Type B pancreatic cell (in vitro differentiated cells): ENCODE measurements around the gene ZBED6. TPM values are rescaled to one million over a fixed set of nuclear protein-coding genes. Genes with fewer than 3 reads are reported as not detected.
"Not testable (repeated sequence)": the region's sequence is repeated elsewhere in the genome, so short reads cannot be mapped to it uniquely, and the experiment has no call there.

ENCODE experiments used
- DNase-seq: peaks from one replicate; pipeline ENCODE4 v3.0.0; 2021; ENCODE audit warnings: mixed read lengths; ENCODE audit not compliant: unreplicated experiment; ENCODE audit errors: extremely low spot score
- H3K27ac Mint-ChIP-seq: 2 replicates; pipeline ENCODE4 v1.8.0; 2021; ENCODE audit warnings: mild to moderate bottlenecking, mixed read lengths
- H3K27me3 Mint-ChIP-seq: 2 replicates; pipeline ENCODE4 v1.8.0; 2021; ENCODE audit warnings: mixed read lengths
- H3K36me3 Mint-ChIP-seq: 2 replicates; pipeline ENCODE4 v1.8.0; 2021; ENCODE audit warnings: mixed read lengths
- H3K4me1 Mint-ChIP-seq: one replicate; pipeline ENCODE4 v1.8.0; 2021; ENCODE audit warnings: mixed read lengths; ENCODE audit not compliant: unreplicated experiment
- H3K4me3 Mint-ChIP-seq: 2 replicates; pipeline ENCODE4 v1.8.0; 2021; ENCODE audit warnings: mild to moderate bottlenecking, mixed read lengths
- H3K9me3 Mint-ChIP-seq: 2 replicates; pipeline ENCODE4 v1.8.0; 2021; ENCODE audit warnings: mixed read lengths
- total RNA-seq: library from RNA; stranded (reverse); gene quantifications from 2 replicates; pipeline ENCODE4 v1.2.1, GENCODE V29; 2021; ENCODE audit warnings: low replicate concordance
- TF ChIP-seq, protein P1 (sequence below): fragments of 200-600 bp; sonication (generic); conservative IDR thresholded peaks from 2 replicates; pipeline ENCODE4 v1.5.0; 2021; ENCODE audit warnings: antibody characterized with exemption, mild to moderate bottlenecking

Gene ZBED6
- total RNA-seq, 1 donor from 2014 or later = 37.4 TPM

DNA sequence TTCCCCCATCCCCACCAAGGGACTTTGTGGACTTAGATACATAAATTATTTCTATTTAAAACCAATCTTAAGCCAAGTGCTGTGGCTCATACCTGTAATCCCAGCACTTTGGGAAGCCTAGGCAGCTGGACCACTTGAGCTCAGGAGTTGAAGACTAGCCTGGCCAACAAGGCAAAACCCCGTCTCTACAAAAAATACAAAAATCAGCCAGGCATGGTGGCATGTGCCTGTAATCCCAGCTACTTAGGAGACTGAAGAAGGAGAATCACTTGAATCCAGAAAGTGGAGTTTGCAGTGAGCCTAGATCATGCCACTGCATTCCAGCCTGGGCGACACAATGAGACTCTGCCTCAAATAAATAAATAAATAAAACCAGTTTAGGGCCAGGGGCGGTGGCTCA is 34.9 kb upstream of the ZBED6 start:
- Mint-ChIP-seq H3K4me1 (peaks cover 5% of the 10 kb centered on the region), H3K9me3 (no peaks in the 10 kb centered on the region), H3K36me3 (no peaks in the 10 kb centered on the region), H3K27me3 (peaks cover 5% of the 10 kb centered on the region), H3K4me3 (no peak overlapping the region), H3K27ac (no peak overlapping the region)
- no peak for DNase-seq
- TF ChIP-seq, protein P1, sequence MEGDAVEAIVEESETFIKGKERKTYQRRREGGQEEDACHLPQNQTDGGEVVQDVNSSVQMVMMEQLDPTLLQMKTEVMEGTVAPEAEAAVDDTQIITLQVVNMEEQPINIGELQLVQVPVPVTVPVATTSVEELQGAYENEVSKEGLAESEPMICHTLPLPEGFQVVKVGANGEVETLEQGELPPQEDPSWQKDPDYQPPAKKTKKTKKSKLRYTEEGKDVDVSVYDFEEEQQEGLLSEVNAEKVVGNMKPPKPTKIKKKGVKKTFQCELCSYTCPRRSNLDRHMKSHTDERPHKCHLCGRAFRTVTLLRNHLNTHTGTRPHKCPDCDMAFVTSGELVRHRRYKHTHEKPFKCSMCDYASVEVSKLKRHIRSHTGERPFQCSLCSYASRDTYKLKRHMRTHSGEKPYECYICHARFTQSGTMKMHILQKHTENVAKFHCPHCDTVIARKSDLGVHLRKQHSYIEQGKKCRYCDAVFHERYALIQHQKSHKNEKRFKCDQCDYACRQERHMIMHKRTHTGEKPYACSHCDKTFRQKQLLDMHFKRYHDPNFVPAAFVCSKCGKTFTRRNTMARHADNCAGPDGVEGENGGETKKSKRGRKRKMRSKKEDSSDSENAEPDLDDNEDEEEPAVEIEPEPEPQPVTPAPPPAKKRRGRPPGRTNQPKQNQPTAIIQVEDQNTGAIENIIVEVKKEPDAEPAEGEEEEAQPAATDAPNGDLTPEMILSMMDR = no peak

DNA sequence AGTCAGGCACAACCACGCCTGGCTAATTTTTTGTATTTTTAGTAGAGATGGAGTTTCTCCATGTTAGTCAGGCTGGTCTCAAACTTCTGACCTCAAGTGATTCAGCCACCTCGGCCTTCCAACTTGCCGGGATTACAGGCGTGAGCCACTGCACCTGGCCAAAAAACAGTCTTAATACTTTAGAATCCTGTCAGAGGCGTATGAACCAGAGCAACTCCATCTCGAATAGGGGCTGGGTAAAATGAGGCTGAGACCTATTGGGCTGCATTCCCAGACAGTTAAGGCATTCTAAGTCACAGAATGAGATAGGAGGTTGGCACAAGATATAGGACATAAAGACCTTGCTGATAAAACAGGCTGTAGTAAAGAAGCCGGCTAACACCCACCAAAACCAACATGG is 33.5 kb upstream of the ZBED6 start:
- not testable (repeated sequence) for H3K4me3 Mint-ChIP-seq

DNA sequence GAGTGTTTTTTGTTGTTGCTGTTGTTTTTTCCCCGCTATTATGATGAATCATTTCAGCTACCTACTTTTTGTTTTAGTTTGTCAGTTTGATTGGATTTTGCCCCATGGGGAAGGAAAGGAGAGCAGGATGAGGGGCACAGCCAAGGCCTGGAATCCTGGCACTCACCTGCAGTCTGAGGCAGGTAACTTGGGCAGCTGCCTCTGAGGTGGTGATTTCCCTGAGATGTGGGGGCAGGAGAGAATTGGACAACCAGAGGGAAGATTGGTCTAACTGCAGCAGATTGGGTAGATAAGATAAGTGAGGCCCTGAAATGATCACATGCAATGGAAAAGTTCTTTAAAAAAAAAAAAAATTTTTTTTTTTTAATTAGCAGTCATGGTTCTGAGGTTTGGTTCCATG is 31.9 kb upstream of the ZBED6 start:
- peaks cover 8% of the 10 kb centered on the region for H3K27me3 Mint-ChIP-seq
- peaks cover 4% of the 10 kb centered on the region for H3K4me1 Mint-ChIP-seq
- no peaks in the 10 kb centered on the region for H3K36me3 Mint-ChIP-seq
- DNase-seq = no peak
- no peaks in the 10 kb centered on the region for H3K9me3 Mint-ChIP-seq
- no peak overlapping the region for H3K4me3 Mint-ChIP-seq
- no peak overlapping the region for H3K27ac Mint-ChIP-seq
- TF ChIP-seq, protein P1 = no peak

More for the DNA sequence above, 33.5 kb upstream of the ZBED6 start:
- H3K36me3 Mint-ChIP-seq, H3K9me3 Mint-ChIP-seq, H3K4me1 Mint-ChIP-seq, DNase-seq, H3K27me3 Mint-ChIP-seq, H3K27ac Mint-ChIP-seq: not testable (repeated sequence)

DNA sequence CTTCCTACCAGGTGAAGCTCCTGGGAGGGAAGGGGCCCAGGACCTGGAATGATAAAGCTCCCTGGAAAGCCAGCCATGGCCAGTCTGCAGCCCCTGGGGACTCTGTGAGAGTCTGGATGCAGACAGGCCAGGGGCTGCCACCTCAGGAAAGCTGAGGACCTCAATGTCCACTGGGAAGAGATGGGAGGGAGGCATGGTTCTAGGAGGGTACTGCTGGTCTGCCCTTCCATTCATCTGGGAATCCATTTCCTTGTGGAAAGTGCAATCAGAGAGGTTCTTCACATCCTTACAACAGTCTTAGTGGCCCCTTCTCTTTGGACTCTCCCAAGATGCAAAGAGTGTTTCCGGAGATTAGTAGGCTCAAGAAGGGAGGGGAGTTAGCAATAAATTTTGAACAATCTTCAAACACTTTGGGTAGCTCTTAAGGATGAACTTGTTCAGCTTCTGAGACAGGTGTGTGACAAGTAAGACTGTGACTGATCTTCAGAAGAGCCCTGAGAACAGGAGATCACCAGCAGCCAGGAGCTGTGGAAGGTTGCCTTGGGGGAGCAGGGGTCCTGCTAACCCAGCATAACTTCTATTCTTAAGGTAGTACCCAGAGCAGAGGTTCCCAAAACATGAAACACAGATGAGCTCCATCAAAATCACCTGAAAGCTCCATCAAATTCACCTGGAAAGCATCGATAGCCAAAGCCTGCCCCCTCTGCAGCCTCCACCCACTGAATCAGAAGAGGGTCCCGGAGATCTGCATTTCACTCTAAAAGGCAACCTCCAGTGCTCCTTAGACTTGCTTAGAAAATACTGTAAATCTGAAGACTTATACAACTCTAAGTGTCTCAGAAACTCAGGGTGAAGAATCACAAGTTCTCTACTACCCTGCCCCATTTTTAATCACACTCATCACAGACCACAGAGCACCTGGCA is 31.1 kb upstream of the ZBED6 start:
- peaks cover 9% of the 10 kb centered on the region for H3K4me1 Mint-ChIP-seq
- TF ChIP-seq, protein P1 = no peak
- no peak overlapping the region for H3K27ac Mint-ChIP-seq
- no peak overlapping the region for H3K4me3 Mint-ChIP-seq
- peaks cover 8% of the 10 kb centered on the region for H3K27me3 Mint-ChIP-seq
- H3K36me3 Mint-ChIP-seq = no peaks in the 10 kb centered on the region
- DNase-seq = no peak
- no peaks in the 10 kb centered on the region for H3K9me3 Mint-ChIP-seq

DNA sequence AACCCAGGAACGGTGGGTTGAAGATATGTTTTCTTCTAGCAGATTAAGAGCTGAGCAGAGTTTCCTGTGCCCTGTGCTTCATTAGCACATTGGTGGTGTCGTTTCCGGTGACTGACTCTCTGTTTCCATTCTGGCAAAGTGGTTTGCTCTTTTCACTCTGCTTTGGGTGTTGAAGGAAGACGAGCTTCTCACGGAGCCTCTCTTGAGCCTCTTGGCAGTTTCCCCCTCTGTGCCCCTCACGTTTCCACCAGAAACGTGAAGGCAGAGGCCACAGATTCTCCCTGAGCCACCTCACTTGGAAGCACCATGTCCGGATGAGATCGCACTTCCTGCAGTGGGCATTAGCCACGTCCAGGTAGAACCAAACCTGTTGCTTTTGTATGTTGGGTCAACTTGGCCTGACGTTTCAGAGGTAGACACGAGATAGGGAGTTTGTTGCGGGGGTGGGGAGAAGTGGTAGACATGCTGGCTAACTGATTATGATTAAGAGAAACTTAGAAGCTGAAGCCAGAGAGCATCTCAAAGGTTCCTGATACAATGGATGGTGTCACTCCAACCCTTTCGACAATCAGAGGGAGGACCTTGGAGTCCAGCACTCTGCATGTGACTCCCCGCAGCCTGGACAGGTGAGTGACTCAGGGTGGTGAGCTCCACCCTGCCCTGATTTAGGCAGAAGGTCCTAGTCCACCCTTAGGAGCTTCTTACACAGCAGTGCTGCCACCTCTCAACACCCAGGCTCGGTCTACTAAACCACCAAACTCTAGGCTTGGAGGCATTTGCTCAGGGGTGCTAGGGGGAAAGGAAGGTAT is 30.2 kb upstream of the ZBED6 start, which contains the start of gene LAX1:
TSS of gene LAX1 (plus strand) at position 155 of the 809 bp plus-strand sequence. CDS start at position 538, 383 bp downstream.
- Mint-ChIP-seq H3K27me3 (peaks cover 8% of the 10 kb centered on the region), H3K4me1 (peaks cover 14% of the 10 kb centered on the region), H3K9me3 (no peaks in the 10 kb centered on the region), H3K4me3 (no peak within 1 kb of the TSS), H3K36me3 (no peaks in the 10 kb centered on the region), H3K27ac (no peak within 1 kb of the TSS)
- TF ChIP-seq, protein P1 = no peak
- DNase-seq = no peak
